Cerebellar cortex (tissue), 1 donor: ENCODE measurements around the gene RNF19B.
"Not testable (repeated sequence)": the region's sequence is repeated elsewhere in the genome, so short reads cannot be mapped to it uniquely, and the experiment has no call there.

ENCODE experiments used
- DNase-seq: peaks from one replicate; pipeline ENCODE4 v3.0.0-alpha.2; 2015; ENCODE audit warnings: low spot score

The RNF19B gene

GRCh38 chr1:32964461-32965250 is at the start of gene RNF19B:
Gene RNF19B (minus strand): TSS chr1:32964809. CDS start chr1:32964685, 124 bp downstream.
- peak; percentile 96 for DNase-seq

GRCh38 chr1:33013791-33014190 is 49.2 kb upstream of the RNF19B start:
- DNase-seq = no peak

- no peak for DNase-seq
Observed at GRCh38 chr1:33012165-33012564, 47.6 kb upstream of the RNF19B start.

- peak; percentile 70 for DNase-seq
Observed at GRCh38 chr1:33010932-33011731, 46.5 kb upstream of the RNF19B start.

- no peak for DNase-seq
Observed at GRCh38 chr1:33009561-33009960, 45.0 kb upstream of the RNF19B start.

GRCh38 chr1:33008051-33008914 is 43.7 kb upstream of the RNF19B start:
- no peak for DNase-seq

- peak; percentile 59 for DNase-seq
Observed at GRCh38 chr1:33007190-33008050, 42.8 kb upstream of the RNF19B start.

GRCh38 chr1:33005838-33006421 is 41.3 kb upstream of the RNF19B start:
- DNase-seq = no peak

- DNase-seq = no peak
Observed at GRCh38 chr1:33005117-33005837, 40.7 kb upstream of the RNF19B start.

- DNase-seq = no peak
Observed at GRCh38 chr1:33004613-33005012, 40.0 kb upstream of the RNF19B start.

- no peak for DNase-seq
Observed at GRCh38 chr1:33003657-33004056, 39.0 kb upstream of the RNF19B start.

- DNase-seq = no peak
Observed at GRCh38 chr1:33002006-33002405, 37.4 kb upstream of the RNF19B start.

GRCh38 chr1:33001282-33001681 is 36.7 kb upstream of the RNF19B start:
- no peak for DNase-seq

GRCh38 chr1:33000427-33001026 is 35.9 kb upstream of the RNF19B start:
- peak; percentile 42 for DNase-seq

- DNase-seq = no peak
Observed at GRCh38 chr1:32998997-32999396, 34.4 kb upstream of the RNF19B start.

- peak; percentile 84 for DNase-seq
Observed at GRCh38 chr1:32998064-32998463, 33.5 kb upstream of the RNF19B start.

GRCh38 chr1:32997381-32997891 is 32.8 kb upstream of the RNF19B start:
- DNase-seq = no peak

GRCh38 chr1:32993324-32993636 is 28.7 kb upstream of the RNF19B start:
- DNase-seq = not testable (repeated sequence)

GRCh38 chr1:32992489-32993323 is 28.1 kb upstream of the RNF19B start:
- DNase-seq = peak; percentile 54
